Inflammatory macrophage (primary cell): ENCODE measurements around the gene KIF3B.
"Not testable (repeated sequence)": the region's sequence is repeated elsewhere in the genome, so short reads cannot be mapped to it uniquely, and the experiment has no call there.

ENCODE experiments used
- DNase-seq, 2 donors: peaks; one replicate each; pipeline ENCODE4 v3.0.0-alpha.2; 2020 to 2022
- total RNA-seq, 18 experiments: gene quantifications; one replicate each; lab custom pipeline; 2026; ENCODE audit warnings: mixed read lengths in 6 of 18, inconsistent platforms in 2 of 18; lab: John Stamatoyannopoulos, UW

The KIF3B gene
- 21.6 to 51.3 (median 42.5) reads per million in 18 experiments for total RNA-seq

DNA sequence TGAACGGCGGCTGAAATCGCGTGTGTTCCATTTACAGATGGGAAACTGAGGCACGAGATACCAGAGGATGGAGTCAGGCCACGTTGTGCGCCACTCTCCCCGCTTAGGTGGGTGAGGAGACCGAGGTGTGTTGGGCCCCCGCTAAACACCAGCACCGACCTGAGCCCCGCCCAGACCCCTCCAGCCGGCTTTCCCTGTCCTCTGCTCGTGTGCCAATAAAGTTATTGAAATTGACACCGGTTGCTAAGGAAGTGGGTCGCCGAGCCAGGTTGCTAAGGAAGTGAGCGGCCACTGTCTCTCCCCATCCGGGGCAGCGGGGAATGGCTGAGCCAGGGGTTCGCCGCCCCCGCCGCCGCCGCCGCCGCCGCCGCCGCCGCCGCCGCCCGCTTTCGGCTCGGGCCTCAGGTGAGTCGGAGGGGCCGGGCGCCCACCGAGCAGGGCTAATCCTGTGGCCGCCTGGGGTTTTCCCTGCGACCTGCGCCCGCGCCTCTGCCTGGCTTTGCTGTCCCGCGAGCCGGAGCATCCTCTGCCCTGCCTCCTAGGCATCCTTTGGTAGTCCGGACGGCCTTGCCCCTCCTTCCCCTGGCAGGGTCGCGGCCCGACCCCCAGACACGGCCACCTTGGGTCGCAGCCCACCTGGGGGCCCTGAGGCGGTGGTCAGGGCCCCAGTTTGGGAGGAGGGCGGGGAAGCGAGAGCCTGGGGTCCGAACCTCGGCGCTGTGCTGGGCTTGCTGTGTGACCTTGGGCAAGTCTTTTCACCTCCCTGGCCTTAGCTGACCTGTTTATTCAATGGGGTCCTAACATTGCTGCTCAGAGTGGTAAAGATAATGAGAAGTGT is at the start of gene KIF3B:
TSS of gene KIF3B (plus strand) at position 291 of the 838 bp plus-strand sequence. CDS start 32,127 bp downstream, outside the sequence.
- DNase-seq, result peak; percentile 81 to 88

DNA sequence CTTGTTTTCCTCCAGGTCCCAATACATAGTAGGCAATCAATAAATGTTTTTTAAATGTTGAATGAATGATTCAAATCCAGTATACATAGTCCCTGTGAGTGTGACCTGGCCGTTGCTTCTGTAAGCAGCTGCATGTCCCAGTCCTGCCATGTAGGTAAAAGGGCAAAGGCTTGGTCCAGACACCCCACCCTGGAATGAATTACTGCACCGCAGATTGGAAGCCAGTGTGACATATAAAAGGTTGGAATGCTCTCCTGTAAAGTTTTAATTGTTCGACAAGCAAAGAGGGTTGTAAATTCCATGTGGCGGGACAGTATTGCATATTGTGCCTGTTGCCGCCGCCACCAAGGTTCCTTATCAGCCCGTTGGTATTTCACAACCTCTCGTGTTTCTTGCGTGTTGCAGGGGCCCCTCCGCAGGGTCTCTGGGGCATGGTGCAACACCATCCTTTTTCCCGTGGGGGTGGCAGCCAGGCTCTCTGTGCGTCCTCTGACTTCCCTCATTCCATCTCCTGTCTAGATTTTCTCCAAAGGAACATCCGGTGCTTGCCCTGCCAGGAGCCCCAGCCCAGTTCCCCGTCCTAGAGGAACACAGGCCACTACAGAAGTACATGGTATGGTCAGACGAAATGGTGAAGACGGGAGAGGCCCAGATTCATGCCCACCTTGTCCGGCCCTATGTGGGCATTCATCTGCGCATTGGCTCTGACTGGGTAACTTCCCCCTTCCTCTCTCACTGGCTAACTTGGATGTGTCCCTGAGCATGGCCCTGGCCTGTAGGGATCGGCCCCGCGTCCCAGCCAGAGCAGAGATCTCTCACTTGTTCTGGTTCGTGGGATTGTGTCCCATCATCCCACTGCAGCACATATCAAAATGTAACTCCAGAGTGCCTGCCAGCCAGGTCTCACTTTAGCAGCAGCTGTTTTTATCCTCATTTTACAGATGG is 49.4 kb upstream of the KIF3B start:
- DNase-seq, result peak; percentile 18 to 52

DNA sequence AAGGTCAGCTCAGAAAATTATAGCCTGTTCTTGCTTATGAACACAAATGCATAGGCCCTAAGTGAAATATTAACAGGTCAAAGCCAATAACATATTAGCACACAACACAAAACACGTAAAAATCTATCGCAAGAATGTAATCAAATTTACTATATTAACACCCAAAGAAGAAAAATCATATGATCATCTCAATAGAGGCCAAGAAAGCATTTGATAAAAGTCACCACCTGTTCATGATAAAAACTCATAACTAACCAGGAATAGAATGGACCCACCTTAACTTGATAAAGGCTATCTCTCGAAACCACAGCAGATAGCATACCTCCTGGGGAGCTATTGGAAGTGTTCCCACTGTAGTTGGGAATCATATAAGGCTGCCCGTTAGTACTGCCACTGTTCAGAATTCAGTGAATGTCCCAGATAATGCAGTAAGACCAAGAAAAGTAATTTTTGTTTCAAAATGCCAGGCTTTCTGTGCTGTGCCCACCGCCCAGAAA is 48.2 kb upstream of the KIF3B start:
- no peak for DNase-seq

DNA sequence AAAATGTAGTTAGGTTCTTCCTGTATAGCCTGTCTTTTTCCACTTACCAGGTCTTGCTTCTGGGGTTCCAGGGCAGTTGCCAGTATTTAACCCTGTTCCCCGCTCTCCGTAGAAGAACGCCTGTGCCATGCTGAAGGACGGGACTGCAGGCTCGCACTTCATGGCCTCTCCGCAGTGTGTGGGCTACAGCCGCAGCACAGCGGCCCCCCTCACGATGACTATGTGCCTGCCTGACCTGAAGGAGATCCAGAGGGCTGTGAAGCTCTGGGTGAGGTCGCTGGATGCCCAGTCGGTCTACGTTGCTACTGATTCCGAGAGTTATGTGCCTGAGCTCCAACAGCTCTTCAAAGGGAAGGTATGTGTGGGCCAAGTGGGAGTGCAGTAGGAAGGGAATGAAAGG is 46.7 kb upstream of the KIF3B start:
- DNase-seq, result no peak

DNA sequence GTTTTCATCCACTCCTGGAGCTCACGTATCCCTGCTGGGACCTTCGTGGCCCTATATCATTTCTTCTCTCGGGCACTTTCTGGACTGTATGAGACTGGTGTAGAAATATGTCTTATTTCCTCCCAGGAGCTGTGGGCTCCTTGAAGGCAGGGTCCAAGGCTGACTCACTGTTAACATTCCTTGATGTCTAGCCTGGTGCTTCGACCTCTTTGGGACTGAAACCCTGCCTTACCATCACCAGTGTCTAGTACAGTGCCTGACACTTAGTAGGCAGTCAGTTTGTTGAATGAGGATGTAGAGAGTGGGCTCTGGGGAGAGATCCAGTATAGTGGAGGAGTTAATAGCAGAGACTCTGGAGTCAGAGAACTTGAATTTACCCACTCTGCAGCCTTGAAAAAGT is 46.2 kb upstream of the KIF3B start:
- DNase-seq, result no peak

DNA sequence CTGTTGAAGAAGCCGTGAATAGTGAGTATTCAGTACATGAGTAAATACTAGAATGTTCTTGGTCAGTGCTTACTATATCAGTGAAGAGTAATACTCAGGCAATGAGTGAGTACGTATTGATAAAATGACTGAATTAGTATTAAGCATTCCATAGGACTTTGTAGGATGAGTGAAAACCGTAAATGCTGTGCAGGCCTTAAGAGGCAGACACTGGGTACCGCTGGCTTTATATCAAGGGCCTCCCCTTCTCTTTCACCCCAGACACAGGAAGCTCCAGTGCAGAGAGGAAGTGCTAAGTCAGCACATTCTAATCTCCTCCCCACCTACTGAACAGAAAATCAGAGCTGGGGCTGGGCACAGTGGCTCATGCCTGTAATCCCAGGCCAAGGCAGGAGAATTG is 45.6 kb upstream of the KIF3B start:
- peak; percentile 34 to 38 for DNase-seq

DNA sequence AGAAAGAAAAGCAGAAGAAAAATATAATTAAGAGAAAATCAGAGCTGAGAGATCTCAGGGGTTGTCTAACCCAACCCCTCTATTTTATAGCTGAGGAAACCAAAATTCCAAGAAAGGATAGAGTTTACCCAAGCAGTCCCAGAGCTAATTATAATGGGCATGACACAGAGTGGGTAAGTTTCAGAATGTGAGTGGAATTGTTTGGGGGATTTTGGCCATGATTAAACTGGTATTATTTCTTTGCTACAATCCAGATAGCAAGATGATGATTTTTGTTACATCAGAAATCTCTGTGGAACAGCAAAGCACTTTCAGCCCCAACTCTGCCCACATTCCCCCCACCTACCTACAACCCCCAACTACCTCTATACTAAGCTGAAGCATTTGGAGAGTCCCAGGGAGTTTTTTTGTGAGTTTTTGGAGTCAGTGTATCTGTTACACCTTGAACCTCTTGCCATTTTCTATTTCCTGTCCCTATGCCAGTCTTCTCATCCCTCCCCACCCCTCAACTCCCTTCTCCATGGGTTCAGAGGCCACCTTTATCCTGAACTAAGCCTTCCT is 45.0 kb upstream of the KIF3B start:
- DNase-seq, result no peak

DNA sequence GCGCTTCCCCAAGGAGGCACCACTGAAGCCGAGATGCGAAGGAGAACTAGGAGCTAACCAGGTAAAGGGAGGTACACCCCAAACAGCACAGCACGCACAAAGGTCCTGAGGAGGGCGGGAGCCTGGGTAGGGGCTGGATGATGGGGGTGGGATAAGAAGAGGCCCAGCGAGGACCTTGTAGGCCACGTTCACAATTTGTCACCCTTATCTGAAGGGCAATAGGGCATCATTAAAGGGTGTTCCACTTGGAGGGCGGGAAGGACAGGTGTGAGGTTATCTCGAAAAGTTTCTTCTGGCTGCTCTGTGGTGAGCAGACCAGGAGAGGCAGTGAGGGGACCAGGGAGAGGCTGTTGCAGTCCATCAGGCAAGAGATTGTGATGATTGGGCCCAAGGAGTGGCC is 44.2 kb upstream of the KIF3B start:
- DNase-seq, result no peak

DNA sequence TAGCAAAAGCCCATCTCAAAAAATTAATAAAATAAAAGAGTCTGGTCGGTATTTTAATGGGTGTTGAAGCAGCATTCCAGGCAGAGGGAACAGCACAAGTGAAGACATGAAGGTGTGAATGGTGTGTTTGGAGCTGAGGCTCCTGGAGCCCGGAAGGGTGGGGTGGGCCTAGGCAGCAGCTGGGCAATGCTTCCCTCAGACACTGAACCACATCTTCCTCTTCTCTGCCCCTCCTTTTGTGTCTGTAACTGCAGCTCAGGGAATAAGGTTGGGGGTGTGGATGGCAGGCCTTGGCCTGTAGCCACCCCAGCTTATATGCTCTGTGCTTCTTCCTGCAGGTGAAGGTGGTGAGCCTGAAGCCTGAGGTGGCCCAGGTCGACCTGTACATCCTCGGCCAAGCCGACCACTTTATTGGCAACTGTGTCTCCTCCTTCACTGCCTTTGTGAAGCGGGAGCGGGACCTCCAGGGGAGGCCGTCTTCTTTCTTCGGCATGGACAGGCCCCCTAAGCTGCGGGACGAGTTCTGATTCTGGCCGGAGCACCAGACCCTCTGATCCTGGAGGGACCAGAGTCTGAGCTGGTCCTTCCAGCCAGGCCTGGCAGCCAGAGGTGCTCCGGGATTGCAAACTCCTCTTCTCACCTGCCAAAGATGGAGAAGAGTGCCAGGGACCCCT is 43.2 kb upstream of the KIF3B start:
- peak in 1 of 2 donors; percentile 29 for DNase-seq

DNA sequence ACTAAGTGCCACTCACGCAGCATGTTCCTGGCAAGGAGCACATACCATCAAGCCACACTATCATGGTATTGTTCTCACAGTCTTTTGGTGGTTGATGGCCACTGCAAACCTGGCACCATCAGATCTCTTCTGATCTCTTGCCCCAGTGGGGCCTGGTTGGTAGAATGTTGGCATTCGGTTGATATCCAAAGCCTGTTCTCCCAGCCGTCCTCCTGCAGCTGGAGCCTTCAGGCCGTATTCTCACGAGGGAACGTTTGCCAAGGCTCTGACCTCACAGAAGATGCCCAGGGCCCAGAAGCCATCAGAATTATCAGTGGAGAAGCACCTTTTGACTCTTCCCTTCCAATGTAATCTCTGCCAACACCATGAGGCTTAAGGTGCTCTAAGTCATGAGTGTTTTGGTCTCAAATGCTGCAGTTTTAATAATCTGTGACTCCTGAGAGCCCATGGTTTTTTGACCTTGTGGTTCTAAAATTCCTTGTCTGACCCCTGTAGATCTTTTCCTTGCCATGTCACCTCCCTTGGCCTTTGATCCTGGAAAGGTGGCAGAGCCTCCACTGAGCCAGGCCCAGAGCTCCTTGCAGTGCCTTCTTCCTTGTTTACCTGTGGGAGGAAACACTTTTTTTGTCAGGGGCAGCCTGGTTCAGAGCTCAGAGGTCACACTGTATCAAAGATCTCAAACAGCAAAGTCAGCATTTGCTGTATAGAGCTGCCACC is 42.0 kb upstream of the KIF3B start:
- no peak for DNase-seq

DNA sequence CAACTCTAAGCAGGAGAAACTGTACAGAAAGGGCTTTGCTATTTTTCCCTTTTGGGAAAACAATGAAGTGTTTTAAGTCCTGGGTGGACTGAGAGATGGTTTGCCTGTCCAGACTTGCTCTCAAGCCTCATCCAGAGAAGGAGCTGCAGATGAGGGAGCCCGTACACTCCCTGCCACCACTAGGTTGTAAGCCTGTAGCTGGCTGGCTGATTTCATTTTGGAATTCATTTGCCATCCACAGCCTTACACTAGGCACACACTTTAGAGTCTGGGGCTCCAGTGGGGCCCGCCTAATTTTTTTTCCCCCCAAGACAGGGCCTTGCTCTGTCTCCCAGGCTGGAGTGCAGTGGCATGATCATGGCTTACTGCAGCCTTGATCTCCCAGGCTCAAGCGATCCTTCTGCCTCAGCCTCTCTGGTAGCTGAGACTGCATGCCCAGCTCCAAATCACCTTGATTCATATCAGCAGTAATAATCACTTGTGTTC is 41.4 kb upstream of the KIF3B start:
- DNase-seq, result no peak

DNA sequence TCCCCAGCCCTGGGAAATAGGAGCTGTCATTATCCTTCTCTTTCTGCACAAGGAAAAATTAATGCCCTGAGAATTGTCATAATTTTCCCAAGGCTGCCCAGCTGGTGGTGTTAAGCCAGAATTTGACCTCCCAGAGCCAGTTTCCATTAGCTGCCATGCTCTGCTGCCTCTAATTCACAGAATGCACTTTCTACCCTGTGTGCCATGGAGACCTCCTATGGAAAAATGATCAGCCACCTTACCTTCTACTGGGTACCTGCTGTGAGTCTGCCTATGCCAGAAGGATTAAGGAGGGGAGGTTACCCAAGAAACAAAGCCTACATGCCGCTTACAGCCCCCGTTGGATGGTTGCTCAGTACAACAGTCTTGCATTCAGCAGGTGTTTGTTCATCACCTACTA is 40.6 kb upstream of the KIF3B start:
- no peak for DNase-seq

DNA sequence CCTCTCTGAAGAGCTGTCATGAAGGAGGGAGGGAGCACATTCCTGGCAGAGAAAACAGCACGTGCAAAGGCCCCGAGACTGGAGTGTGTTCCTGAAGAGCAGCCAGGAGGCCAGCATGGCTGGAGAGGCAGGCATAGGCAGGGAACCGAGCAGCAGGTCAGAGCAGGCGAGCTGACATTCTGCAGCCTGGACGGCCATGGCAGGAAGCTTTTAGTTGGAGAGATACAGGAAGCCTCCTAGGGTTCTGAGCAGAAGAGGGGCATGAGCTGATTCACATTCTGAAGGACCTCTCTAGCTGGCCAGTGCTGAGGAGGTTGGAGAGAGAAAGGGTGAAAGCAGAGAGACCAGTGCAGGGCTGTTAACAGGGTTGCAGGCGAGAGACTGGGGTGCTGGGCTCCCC is 40.0 kb upstream of the KIF3B start:
- DNase-seq, result no peak

DNA sequence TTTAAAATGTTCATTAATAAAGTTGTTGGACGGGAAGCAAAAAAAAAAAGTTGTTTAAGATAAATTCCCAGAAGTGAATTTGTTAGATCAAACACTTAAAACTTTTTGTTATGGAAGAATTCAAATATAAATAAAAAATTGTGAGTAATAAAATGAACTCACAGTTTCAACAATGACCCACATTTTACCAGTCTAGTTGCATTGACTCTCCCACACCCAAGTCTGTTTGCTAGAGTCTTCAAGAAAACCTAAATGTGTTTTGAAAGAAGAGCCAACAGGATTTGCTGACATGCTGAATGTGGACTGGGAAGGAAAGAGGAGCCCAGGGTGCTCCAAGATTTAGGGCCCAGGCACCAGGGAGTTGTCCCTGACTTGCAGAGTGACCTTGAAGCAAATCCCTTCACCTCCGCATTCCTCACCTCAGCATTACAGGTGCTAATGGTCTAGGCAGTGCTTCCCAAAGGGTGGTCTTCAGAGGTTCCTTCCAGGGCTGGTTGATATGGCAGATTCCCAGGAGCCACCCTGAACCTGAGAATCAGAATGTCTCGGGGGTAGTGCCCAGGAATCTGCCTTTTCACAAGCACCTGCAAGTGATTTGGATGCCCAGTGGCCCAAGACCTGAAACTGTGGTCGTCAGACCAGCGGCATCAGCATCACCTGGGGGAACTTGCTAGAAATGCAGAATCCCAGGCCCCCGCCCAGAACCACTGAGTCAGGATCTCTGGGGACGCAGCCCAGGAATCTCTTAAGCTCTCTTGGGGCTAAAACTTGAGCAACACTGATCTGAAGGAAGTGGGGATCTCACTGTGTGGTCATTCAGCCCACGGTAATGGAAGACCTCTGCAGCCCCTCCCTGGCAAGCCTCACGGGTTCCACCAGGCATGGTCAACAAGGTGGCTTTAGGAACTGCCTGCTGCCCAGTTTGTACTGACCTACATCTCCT is 38.7 kb upstream of the KIF3B start:
- no peak for DNase-seq

DNA sequence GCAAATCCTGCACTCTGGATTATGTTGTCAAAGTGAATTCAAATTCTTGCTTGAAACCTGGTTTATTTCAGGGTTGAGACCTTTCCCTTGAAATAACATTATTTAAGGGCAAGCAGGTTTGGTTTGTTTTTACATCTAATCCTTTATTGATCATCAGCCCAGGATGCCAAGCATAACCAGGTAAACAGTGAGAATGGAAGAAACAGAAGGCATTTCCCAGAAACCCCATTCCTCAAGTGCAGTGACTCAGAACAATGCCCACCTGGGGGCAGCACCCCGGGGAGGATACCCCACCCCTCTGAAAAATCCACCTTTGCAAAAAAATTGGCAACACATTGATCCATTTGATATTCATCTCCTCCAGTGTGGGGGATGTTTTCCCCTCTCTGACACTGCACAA is 37.2 kb upstream of the KIF3B start:
- no peak for DNase-seq

DNA sequence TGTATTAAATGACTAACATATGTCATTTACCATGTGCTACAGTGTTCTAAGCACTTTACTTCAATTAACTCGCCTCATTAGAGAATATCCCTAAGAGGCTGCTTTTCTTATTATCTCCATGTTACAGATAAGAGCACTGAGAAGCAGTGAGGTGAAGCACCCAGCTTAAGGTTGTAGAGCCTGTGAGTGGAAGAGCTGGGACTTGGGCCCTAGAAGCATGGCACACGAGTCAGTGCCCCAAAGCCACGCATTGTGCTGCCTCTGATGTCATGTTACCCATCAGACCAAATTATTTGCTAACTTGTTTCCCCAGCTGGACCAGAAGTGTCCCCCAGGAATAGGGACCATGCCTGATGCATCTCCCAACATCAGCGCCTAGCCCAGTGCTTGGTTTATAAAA is 35.6 kb upstream of the KIF3B start:
- DNase-seq, result no peak

DNA sequence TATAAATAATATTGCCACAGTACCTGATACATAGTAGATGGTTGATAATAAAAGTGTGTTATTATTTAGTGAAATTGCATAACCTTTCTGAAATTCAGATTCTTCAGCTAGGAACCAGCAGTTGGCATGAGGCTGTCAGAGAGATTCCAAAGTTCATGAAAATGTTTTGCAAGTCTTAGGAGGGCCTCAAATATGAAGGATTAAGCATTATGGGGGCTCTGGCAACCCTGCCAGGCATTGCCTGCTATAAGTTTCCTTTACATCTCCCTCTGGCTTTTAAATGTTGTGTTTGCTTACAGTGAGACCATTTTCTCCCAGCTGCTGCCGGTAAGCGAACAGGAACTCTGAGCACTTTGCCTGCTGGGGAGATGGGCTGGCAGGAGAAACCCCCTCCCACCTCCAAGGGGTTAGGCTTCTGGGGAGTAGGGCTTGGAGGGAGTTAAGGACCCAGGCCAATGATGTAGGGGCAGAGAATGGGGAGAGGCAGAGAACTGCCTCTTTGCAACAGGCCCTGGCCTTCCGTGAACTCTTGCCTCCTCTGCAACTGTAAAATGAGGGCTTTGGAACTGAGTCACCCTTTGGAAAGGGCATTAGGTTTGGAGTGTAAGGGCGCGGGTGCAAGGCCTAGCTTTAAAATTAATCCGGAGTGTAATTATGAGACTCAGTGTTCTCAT is 33.2 kb upstream of the KIF3B start:
- DNase-seq, result no peak

DNA sequence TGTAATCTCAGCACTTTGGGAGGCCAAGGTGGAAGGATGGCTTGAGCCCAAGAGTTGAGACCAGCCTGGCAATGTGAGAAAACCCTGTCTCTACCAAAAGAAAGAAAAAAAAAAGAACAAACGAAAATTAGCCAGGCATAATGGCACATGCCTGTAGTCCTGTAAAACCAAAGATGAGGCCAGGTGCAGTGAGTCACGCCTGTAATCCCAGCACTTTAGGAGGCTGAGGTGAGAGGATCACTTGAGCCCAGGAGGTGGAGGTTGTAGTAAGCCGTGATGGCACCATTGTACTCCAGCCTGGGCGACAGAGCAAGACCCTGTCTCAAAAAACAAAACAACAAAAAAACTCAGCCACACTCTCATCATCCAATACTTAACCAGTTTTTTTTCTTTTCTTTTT is 32.5 kb upstream of the KIF3B start:
- DNase-seq, result no peak

DNA sequence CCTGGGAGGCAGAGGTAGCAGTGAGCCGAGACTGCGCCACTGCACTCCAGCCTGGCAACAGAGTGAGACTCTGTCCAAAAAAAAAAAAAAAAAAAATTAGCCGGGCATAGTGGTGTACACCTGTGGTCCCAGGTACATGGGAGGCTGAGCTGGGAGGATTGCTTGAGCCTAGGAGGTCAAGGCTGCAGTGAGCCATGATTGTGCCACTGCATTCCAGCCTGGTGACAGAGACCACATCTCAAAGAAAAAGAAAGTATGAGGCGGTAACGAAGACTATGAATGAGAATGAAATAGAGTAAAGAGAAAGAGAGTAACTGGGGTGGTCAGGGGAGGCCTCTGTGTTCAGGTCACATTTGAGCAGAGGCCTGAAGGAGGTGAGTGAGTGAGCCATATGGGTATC is 31.2 kb upstream of the KIF3B start:
- not testable (repeated sequence) for DNase-seq

DNA sequence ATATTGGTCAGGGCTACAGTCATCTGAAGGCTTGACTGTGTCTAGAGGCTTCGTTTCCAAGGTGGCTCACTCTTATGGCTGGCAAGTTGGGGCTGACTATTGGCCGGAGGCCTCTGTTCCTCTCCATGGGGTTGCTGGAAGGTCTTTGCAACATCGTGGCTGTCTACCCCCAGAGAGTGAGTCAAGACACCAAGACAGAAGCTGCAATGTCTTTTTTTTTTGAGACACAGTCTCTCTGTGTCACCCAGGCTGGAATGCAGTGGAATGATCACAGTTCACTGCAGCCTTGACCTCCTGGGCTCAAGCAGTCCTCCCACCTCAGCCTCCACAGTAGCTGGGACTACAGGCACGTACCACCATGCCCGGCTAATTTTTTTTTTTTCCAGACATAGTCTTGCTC is 29.4 kb upstream of the KIF3B start:
- DNase-seq, result peak; percentile 40 to 77
